ENCODE results near the gene TCN2.
"Not testable (repeated sequence)": the region's sequence is repeated elsewhere in the genome, so short reads cannot be mapped to it uniquely, and the experiment has no call there.

DNA sequence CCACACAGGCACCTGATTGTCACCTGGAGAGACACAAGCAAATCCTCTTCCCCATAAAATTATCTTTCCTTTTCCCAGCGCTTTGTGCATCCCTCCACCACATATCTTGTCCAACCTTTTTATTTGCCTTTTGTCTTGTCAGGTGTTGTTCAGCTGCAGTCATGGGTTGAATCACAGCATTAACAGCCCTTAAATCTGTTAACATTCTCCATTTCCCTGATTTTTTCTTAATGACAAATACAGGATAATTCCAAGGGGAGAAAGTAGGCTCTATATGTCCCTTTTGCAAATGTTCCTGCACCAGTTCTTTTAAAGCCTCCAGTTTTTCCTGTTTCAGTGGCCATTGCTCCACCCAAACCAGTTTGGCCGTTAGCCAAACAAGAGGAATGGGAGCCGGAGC lies 69.6 kb downstream of the TCN2 start:
- TF ChIP-seq EZH2 (IDR thresholded peaks at IDR 0.05; ENCODE audit: low read length, missing control alignments); CTCF (conservative IDR thresholded peaks at IDR 0.05 in 1 of 2, IDR thresholded peaks at IDR 0.05 in 1 of 2; ENCODE audit: low read depth in 1 of 2, low read length in 2 of 2): not testable (repeated sequence)
